GM21423 (cell line): ENCODE data around the gene RNASE8.

Source experiments
- ATAC-seq: cut with Tn5 transposase; IDR thresholded peaks from one replicate; pipeline ENCODE4 v1.9.1; 2021; ENCODE audit warnings: mild to moderate bottlenecking, moderate library complexity; ENCODE audit not compliant: unreplicated experiment

The RNASE8 gene

GRCh38 chr14:21071225-21072030 is 13.8 kb downstream of the RNASE8 start:
- peak; percentile 70 for ATAC-seq

- ATAC-seq: no peak
Measured at GRCh38 chr14:21072031-21072473, 14.4 kb downstream of the RNASE8 start.

GRCh38 chr14:21072781-21073339 is 15.2 kb downstream of the RNASE8 start:
- no peak for ATAC-seq

- no peak for ATAC-seq
Measured at GRCh38 chr14:21073921-21074320, 16.3 kb downstream of the RNASE8 start.

GRCh38 chr14:21074398-21075272 is 17.0 kb downstream of the RNASE8 start:
- no peak for ATAC-seq

- no peak for ATAC-seq
Measured at GRCh38 chr14:21075719-21076437, 18.3 kb downstream of the RNASE8 start.

- no peak for ATAC-seq
Measured at GRCh38 chr14:21077672-21078071, 20.1 kb downstream of the RNASE8 start.

GRCh38 chr14:21078287-21078686 is 20.7 kb downstream of the RNASE8 start:
- ATAC-seq: no peak

- ATAC-seq: no peak
Measured at GRCh38 chr14:21078726-21079125, 21.1 kb downstream of the RNASE8 start.

GRCh38 chr14:21081521-21082142 is 24.0 kb downstream of the RNASE8 start:
- ATAC-seq: no peak

GRCh38 chr14:21083565-21084325 is 26.1 kb downstream of the RNASE8 start:
- no peak for ATAC-seq

GRCh38 chr14:21084396-21084795 is 26.8 kb downstream of the RNASE8 start:
- ATAC-seq: no peak

- ATAC-seq: no peak
Measured at GRCh38 chr14:21084998-21085853, 27.6 kb downstream of the RNASE8 start.

- ATAC-seq: no peak
Measured at GRCh38 chr14:21086908-21087293, 29.3 kb downstream of the RNASE8 start.

- no peak for ATAC-seq
Measured at GRCh38 chr14:21087294-21088091, 29.9 kb downstream of the RNASE8 start.

GRCh38 chr14:21088687-21089086 is 31.1 kb downstream of the RNASE8 start:
- no peak for ATAC-seq

GRCh38 chr14:21089271-21089670 is 31.6 kb downstream of the RNASE8 start:
- ATAC-seq: no peak

GRCh38 chr14:21089877-21090193 is 32.2 kb downstream of the RNASE8 start:
- ATAC-seq: no peak
